PC-9 (cell line): Measurements from ENCODE around the gene SF3A1.

ENCODE experiments used
- CTCF ChIP-seq: fragments of 200-600 bp; sonication (generic); conservative IDR thresholded peaks from 2 replicates; pipeline ENCODE4 v1.6.1; 2017; ENCODE audit warnings: mixed run types, antibody characterized with exemption, mild to moderate bottlenecking, moderate library complexity
- EZH2 ChIP-seq: fragments of 200-600 bp; sonication (generic); IDR thresholded peaks from 2 replicates; pipeline ENCODE4 v1.8.0; 2017; ENCODE audit warnings: antibody characterized with exemption, low read depth

GRCh38 chr22:30358541-30358940 is 1.8 kb upstream of the SF3A1 start:
- TF ChIP-seq CTCF (no peak), EZH2 (no peak)
